Stomach (tissue), 9 donors: Measurements from ENCODE around the gene FAM184A. TPM values are rescaled to one million over a fixed set of nuclear protein-coding genes. Genes with fewer than 3 reads are reported as not detected.

Source experiments
- DNase-seq, 2 donors: peaks; one replicate each; pipeline versions ENCODE4 v3.0.0 to v3.0.0-alpha.2; 2013 to 2019
- H3K27ac ChIP-seq, 5 donors: fragments of 200-600 bp in 4 of 5; sonication (generic) in 4 of 5; one replicate each; pipeline ENCODE4 v1.5.1; 2013 to 2019; ENCODE audit warnings: mild to moderate bottlenecking in 1 of 5, moderate library complexity in 1 of 5
- H3K27me3 ChIP-seq, 3 donors: fragments of 200-600 bp; sonication (generic); one replicate each; pipeline ENCODE4 v1.5.1; 2017 to 2019; ENCODE audit warnings: mixed run types in 1 of 3
- H3K36me3 ChIP-seq, 4 donors: fragments of 200-600 bp; sonication (generic); 1 replicate in 3 of 4; 2 replicates in 1 of 4; pipeline ENCODE4 v1.5.1; 2016 to 2019
- H3K4me1 ChIP-seq, 4 donors: fragments of 200-600 bp; sonication (generic); one replicate each; pipeline ENCODE4 v1.5.1; 2016 to 2019
- H3K4me3 ChIP-seq, 4 donors: fragments of 200-600 bp; sonication (generic) in 3 of 4; one replicate each; pipeline ENCODE4 v1.5.1; 2016 to 2019; ENCODE audit warnings: mild to moderate bottlenecking in 1 of 4
- H3K9me3 ChIP-seq, 4 donors: fragments of 200-600 bp; sonication (generic); one replicate each; pipeline ENCODE4 v1.5.1; 2016 to 2019
- EP300 ChIP-seq: sonication (generic); formaldehyde crosslinking; IDR thresholded peaks from one replicate; pipeline ENCODE4 v1.6.1; 2017; ENCODE audit warnings: antibody characterized with exemption
- POLR2A ChIP-seq, 4 donors: fragments of 450-650 bp; IDR thresholded peaks; one replicate each; pipeline ENCODE4 v1.6.1; 2016; ENCODE audit warnings: antibody characterized with exemption in 4 of 4, control low read depth in 2 of 4, mild to moderate bottlenecking in 1 of 4, moderate library complexity in 1 of 4
- POLR2AphosphoS5 ChIP-seq, 3 donors: sonication (generic); formaldehyde crosslinking; IDR thresholded peaks; one replicate each; pipeline ENCODE4 v1.6.1; 2016; ENCODE audit warnings: antibody characterized with exemption in 3 of 3
- WGBS, 5 donors: extraction: QIAGEN DNeasy Blood & Tissue Kit in 3 of 5; methylation state at CpG; one replicate each; pipeline versions ENCODE4 v1.1.5 to v1.1.7; 2013 to 2018; 5-methylcytosine and 5-hydroxymethylcytosine counted together
- intact Hi-C: fragments of 100-400 bp; cut with DNase I; formaldehyde crosslinking; loops from one replicate; pipeline ENCODE4 v1.15.1; 2023; ENCODE audit warnings: low total_unique reads
- polyA plus RNA-seq, 3 donors: library from polyadenylated mRNA; stranded (reverse); fragments of 200-250 nt; gene quantifications; one replicate each; pipeline ENCODE4 v1.2.3, GENCODE V29; 2013
- total RNA-seq, 5 donors: library from RNA; depleted of rRNA; stranded (reverse); fragments of >200 nt; gene quantifications; one replicate each; pipeline versions ENCODE4 v1.1.0 to v1.2.3, GENCODE V29; 2014 to 2016
- TF ChIP-seq, protein P1 (sequence below), 7 experiments: fragments of 450-650 bp in 4 of 7; fragments of 200-600 bp in 3 of 7; sonication (generic) in 3 of 7; IDR thresholded peaks; one replicate each; pipeline ENCODE4 v1.5.1; 2016 to 2019; ENCODE audit warnings: antibody characterized with exemption in 7 of 7, control low read depth in 2 of 7, mild to moderate bottlenecking in 1 of 7
- donor health status: healthy with polysubstance abuse.
- donor health status: Bipolar disorder and iron deficiency.
- donor health status: healthy.

FAM184A gene
- total and polyA plus RNA-seq, 8 donors: under 0.01 to 8.3 (median 2.6) TPM; not detected in 1

DNA sequence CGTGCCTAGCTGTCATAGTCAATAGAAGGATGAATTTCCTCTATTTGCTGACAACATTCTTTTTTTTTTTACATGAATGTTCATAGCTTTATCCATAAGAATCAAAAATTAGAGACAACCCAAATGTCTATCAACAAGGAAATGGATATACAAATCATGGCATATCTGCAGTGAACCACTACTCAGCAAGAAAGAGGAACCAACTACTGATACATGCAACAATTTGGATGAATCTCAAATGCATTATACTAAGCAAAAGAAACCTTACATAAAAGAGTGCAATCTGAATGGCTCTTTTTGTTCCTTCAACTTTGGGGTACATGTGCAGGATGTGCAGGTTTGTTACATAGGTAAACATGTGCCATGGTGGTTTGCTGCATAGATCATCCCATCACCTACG lies 125.8 kb downstream of the FAM184A start:
- WGBS, 5 donors: 88 to 98% (median 95%) methylated on average over 2 of the region's 2 CpGs
- TF ChIP-seq, protein P1, sequence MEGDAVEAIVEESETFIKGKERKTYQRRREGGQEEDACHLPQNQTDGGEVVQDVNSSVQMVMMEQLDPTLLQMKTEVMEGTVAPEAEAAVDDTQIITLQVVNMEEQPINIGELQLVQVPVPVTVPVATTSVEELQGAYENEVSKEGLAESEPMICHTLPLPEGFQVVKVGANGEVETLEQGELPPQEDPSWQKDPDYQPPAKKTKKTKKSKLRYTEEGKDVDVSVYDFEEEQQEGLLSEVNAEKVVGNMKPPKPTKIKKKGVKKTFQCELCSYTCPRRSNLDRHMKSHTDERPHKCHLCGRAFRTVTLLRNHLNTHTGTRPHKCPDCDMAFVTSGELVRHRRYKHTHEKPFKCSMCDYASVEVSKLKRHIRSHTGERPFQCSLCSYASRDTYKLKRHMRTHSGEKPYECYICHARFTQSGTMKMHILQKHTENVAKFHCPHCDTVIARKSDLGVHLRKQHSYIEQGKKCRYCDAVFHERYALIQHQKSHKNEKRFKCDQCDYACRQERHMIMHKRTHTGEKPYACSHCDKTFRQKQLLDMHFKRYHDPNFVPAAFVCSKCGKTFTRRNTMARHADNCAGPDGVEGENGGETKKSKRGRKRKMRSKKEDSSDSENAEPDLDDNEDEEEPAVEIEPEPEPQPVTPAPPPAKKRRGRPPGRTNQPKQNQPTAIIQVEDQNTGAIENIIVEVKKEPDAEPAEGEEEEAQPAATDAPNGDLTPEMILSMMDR (IDR thresholded peaks at IDR 0.05): no peak
- TF ChIP-seq POLR2A (IDR thresholded peaks at IDR 0.05): no peak
- TF ChIP-seq EP300: no peak
- no peak for TF ChIP-seq POLR2AphosphoS5 (IDR thresholded peaks at IDR 0.05)

DNA sequence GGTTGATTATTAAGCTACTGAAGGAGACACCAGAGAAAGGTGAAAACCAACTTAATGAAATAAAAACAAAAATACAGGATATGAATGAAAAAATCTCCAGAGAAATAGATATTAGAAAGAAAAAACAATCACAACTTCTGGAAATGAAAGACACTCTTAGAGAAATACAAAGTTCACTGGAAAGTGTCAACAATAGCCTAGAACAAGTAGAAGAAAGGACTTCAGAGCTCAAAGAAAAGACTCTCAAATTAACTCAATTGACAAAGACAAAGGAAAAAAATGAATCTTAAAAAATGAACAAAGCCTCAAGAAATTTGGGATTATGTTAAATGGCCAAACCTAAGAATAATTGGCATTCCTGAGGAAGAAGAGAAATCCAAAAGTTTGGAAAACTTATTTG lies 133.2 kb downstream of the FAM184A start:
- DNase-seq: no peak
- TF ChIP-seq, protein P1 (IDR thresholded peaks at IDR 0.05): no peak
- TF ChIP-seq EP300: no peak
- no peak for TF ChIP-seq POLR2A (IDR thresholded peaks at IDR 0.05)
- Histone ChIP-seq H3K4me1 (no peaks in the 10 kb centered on the region), H3K9me3 (peaks cover 0 to 31% (median 13%) of the 10 kb centered on the region in 4 donors), H3K4me3 (no peak overlapping the region), H3K27me3 (no peaks in the 10 kb centered on the region), H3K27ac (no peak overlapping the region), H3K36me3 (no peaks in the 10 kb centered on the region)
- intact Hi-C loops: no loop called here

More for the DNA sequence above, 125.8 kb downstream of the FAM184A start:
- Histone ChIP-seq H3K36me3 (no peaks in the 10 kb centered on the region), H3K27me3 (no peaks in the 10 kb centered on the region), H3K4me3 (no peak overlapping the region), H3K27ac (no peak overlapping the region), H3K9me3 (peaks cover 0 to 6% (median 0%) of the 10 kb centered on the region in 4 donors), H3K4me1 (no peaks in the 10 kb centered on the region)
- intact Hi-C loops: no loop called here
- DNase-seq: no peak

DNA sequence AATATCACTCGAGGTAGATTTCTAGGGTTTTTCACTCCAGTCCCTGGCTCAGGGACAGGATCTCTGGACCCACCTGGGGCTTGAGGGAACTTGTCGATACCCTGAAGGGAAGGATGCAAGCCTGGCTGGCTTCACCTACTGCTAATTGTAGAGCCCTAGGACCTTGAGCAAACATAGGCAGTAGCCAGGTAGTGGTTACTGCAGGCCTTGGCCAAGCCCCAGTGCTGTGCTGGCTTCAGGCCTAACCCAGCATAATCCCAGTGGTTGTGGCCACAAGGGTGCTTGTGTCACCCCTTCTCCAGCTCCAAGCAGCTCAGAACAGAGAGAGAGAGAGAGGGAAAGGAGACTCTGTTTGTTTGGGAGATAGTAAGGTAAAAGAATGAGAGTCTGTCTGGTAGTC lies 137.7 kb downstream of the FAM184A start:
- 76 to 100% (median 87%) methylated on average over 2 of the region's 2 CpGs for WGBS, 5 donors
- TF ChIP-seq, protein P1 (IDR thresholded peaks at IDR 0.05): no peak
- no peak for TF ChIP-seq EP300
- no peak for TF ChIP-seq POLR2A (IDR thresholded peaks at IDR 0.05)
- TF ChIP-seq POLR2AphosphoS5 (IDR thresholded peaks at IDR 0.05): no peak
- intact Hi-C loops: no loop called here

DNA sequence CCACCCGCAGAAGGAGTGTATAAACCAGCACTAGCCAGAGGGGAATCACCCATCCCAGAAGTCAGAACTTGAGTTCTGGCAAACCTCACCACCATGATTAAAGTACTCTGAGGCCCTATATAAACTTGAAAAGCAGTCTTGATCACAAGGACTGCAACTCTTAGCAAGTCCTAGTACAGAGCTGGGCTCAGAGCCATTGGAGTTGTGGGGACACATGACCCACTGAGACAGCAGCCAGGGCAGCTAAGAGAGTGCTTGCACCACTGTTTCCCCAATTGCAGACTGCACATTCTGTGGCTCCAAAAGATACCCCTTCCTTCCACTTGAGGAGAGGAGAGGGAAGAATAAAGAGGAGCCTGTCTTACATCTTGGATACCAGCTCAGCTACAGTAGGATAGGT lies 138.8 kb downstream of the FAM184A start:
- no peak for DNase-seq
- H3K4me3 ChIP-seq: no peak overlapping the region
- H3K27ac ChIP-seq: no peak overlapping the region
- intact Hi-C loops: no loop called here
- 85 to 100% (median 93%) methylated on average over 1 of the region's 1 CpG for whole genome bisulfite sequencing, 5 donors
- H3K36me3 ChIP-seq: peaks cover 0 to 4% (median 0%) of the 10 kb centered on the region in 4 donors
- H3K9me3 ChIP-seq: peaks cover 0 to 6% (median 2%) of the 10 kb centered on the region in 4 donors
- TF ChIP-seq POLR2AphosphoS5 (IDR thresholded peaks at IDR 0.05) (no peak), POLR2A (IDR thresholded peaks at IDR 0.05) (no peak), EP300 (no peak)
- TF ChIP-seq, protein P1 (IDR thresholded peaks at IDR 0.05): no peak
- H3K27me3 ChIP-seq: no peaks in the 10 kb centered on the region
- peaks cover 0 to 13% (median 4%) of the 10 kb centered on the region in 4 donors for H3K4me1 ChIP-seq

More for the DNA sequence above, 137.7 kb downstream of the FAM184A start:
- Histone ChIP-seq H3K27me3 (no peaks in the 10 kb centered on the region), H3K4me1 (peaks cover 0 to 6% (median 2%) of the 10 kb centered on the region in 4 donors), H3K4me3 (no peak overlapping the region), H3K27ac (no peak overlapping the region), H3K36me3 (peaks cover 0 to 4% (median 0%) of the 10 kb centered on the region in 4 donors), H3K9me3 (peaks cover 0 to 13% (median 12%) of the 10 kb centered on the region in 4 donors)
- DNase-seq: peak in 1 of 2 donors; percentile 65
